SH-SY5Y (cell line): ENCODE measurements around the gene SERPINE2.

ENCODE experiments used
- GATA2 ChIP-seq: IDR thresholded peaks from 2 replicates; pipeline ENCODE4 v1.6.1; 2011; ENCODE audit warnings: mild to moderate bottlenecking, low read depth, low read length
- GATA3 ChIP-seq: IDR thresholded peaks from 2 replicates; pipeline ENCODE4 v1.6.1; 2011; ENCODE audit warnings: low read depth, mild to moderate bottlenecking, low read length, moderate library complexity

Gene SERPINE2

GRCh38 chr2:224062481-224063297 lies 23.6 kb upstream of the SERPINE2 start:
- TF ChIP-seq GATA2: no peak
- TF ChIP-seq GATA3: no peak

GRCh38 chr2:224060783-224061482 lies 21.8 kb upstream of the SERPINE2 start:
- TF ChIP-seq GATA2 (no peak), GATA3 (no peak)

DNA sequence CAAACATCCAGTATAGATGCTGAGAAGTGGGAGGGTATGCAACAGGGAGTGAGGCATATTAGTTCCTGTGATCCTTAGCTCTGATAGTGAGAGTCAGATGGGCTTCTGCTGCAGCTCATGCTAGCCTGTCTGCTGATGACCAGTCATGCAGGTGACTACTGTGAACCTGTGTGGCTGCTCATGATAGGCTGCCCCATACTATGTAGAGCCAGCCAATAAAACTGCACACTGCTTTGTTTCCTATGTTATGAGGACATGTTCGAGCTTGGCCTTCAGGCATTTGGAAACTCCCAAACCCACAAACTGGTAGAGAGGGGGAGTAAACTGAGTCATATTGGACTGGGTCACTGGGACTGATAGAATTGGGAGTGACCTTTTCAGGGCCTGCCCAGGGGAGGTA lies 20.1 kb upstream of the SERPINE2 start:
- TF ChIP-seq GATA2 (no peak), GATA3 (no peak)

GRCh38 chr2:224058048-224058775 lies 19.1 kb upstream of the SERPINE2 start:
- TF ChIP-seq GATA3 (no peak), GATA2 (no peak)

GRCh38 chr2:224056889-224057288 lies 17.8 kb upstream of the SERPINE2 start:
- TF ChIP-seq GATA2 (no peak), GATA3 (no peak)

GRCh38 chr2:224055101-224055500 lies 16.0 kb upstream of the SERPINE2 start:
- TF ChIP-seq GATA3: no peak

DNA sequence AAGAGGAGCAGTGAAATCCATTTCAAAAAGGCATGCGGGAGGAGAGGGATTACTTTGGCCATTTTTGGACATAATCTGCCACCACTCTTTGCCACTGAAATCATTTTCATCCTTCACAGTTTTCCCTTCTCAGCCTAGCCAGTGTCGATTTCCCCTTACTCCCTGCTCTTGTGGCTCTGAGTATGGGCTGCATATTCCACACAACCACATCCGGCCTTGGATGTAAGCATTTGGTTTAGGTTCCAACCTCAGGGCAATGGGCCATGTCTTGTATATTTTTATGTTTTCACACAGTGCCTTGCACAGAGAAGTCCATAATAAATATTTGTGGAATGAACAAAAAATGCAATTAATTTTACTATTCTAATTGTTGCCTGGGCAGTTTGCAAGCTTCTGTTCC lies 7.7 kb upstream of the SERPINE2 start:
- no peak for TF ChIP-seq GATA3
- no peak for TF ChIP-seq GATA2

GRCh38 chr2:224042191-224042696 lies 3.2 kb upstream of the SERPINE2 start:
- TF ChIP-seq GATA3 (no peak), GATA2 (no peak)

DNA sequence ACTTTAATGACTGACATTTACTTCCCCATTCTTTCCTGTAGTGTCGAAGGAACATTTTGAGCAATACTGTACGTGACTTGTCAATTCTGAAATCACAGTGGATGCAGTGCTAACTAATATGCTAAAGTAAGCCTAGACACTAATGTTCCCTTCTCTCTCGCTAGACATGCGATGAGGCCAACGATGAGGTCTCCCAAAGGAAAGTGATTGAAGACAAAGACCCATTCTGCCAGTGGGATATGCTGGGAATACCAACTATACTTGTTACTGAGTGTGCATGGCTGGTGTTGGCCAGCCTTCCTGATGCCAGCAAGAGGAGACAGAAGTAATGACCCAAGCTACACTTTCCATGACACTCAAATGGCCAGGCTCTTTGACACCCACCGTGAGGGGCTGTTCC lies 2.5 kb upstream of the SERPINE2 start:
- TF ChIP-seq GATA2: no peak
- TF ChIP-seq GATA3: no peak

DNA sequence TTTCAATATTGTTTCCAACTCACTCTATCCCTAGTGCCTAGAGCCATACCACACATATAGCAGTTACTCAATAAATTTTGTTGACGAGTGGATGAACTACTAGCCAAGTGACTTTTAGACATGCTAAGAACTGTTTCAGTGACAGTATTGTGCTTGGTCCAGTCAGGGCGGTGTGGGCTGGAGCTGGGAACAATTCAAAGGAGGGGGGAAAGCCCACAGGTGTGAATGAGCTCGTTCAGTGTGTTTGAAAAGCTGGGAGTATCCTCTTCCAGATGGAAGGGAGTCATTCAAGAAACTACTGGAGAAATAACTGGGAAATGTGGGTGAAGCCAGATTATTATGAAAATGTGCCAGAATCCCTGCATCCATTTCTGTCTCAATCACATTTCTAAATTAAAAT lies 1.7 kb upstream of the SERPINE2 start:
- TF ChIP-seq GATA2: no peak
- TF ChIP-seq GATA3: no peak

DNA sequence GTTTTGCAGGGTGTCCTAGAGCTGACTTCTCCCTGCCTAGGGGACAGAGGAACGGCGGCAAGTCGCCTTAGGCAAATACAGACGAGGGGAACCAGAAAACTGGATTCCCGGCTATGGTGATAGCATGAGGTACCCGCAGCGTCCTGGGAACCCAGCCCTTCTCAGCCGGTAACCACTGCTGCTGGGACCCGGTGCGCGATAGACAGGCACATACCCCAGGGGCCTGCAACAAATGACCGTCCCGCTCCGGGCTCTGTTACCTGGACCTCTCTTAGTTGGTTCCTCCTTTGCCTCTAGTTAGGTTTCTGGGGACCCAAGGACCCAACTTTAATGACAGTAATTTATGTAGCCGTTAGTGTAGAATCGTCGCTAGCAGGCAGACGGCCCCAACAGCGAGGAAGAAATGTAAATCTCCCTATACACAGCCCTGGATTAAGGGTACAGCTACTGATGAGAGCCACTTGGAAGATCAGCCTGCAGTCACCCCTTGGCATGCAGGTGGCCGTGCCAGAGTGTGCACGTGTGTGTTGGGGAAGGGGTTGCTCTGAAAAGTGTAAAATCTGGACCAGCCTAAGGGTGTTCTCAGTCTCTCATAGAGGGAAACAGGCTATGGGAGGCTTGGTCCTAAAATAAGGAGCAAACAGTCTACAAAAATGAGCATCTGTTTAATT lies 819 bp upstream of the SERPINE2 start:
- no peak for TF ChIP-seq GATA2
- TF ChIP-seq GATA3: no peak

DNA sequence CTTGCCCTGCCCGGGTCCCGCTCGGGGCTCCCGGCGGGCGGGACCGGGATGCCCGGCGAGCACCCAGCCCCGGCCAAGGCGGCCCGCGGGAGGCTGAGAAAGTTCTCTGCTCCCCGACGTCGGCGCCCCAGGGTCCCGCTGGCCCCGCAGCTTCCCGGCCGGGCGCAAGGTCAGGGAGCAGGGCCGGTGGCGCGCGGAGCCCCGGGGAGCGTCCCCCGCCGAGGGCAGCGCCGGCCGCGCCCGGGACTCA lies 331 bp downstream of the SERPINE2 start:
- TF ChIP-seq GATA2: no peak
- TF ChIP-seq GATA3: no peak

GRCh38 chr2:224038049-224038829 lies 847 bp downstream of the SERPINE2 start:
- TF ChIP-seq GATA2: no peak
- TF ChIP-seq GATA3: no peak
